22Rv1 (cell line): ENCODE measurements around the gene SPINK5.

ENCODE experiments used
- CTCF ChIP-seq: fragments of 450-650 bp; IDR thresholded peaks from 2 replicates; pipeline ENCODE4 v1.5.1; 2017; ENCODE audit warnings: mild to moderate bottlenecking
- ZFX ChIP-seq: fragments of 450-650 bp; IDR thresholded peaks from 2 replicates; pipeline ENCODE4 v1.6.1; 2017; ENCODE audit warnings: antibody characterized with exemption, borderline replicate concordance

DNA sequence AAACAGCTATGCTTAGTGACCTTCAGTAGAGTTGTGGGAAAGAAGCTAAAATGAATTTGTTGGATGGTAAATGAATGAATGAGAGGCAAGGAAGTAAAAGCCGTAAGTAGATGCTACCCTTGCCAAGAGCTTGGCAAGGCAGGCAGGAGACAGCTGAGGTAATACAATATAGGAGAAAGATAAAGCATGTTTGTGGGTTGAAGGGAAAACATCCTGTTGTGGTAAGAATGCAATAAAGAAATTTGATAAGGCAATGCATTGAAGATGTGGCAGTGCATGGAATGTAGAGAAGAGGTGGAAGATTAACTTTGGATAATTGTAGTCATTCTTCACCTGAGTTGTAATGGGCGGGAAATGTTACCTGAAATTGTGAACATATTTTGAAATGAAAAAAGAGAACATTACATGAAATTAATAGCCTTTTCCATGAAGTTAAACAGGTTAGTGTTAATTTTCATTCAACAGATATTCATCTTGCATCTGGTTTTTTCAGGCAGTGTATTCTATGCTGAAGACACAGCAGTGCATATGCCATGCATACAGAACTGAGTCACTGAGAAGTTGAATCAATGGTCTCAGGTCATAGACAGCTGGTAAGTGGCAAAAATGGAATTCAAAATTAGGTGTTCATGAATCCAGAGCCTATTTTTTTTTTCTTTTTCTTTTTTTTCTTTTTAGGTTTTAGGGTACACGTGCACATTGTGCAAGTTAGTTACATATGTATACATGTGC is 43.4 kb upstream of the SPINK5 start:
- TF ChIP-seq CTCF, result no peak
- no peak for TF ChIP-seq ZFX
